Immature natural killer cell (primary cell): ENCODE results near the gene ATP1A2. TPM values are rescaled to one million over a fixed set of nuclear protein-coding genes. Genes with fewer than 3 reads are reported as not detected.

ENCODE experiments used
- DNase-seq, 3 donors: peaks; one replicate each; pipeline ENCODE4 v3.0.0; 2022; ENCODE audit warnings: mixed read lengths in 1 of 3
- H3K27ac Mint-ChIP-seq, 6 donors: one replicate each; pipeline ENCODE4 v1.8.0; 2020; ENCODE audit warnings: mixed read lengths in 6 of 6, mild to moderate bottlenecking in 5 of 6, inconsistent platforms in 4 of 6, moderate library complexity in 3 of 6
- H3K27me3 Mint-ChIP-seq, 3 donors: one replicate each; pipeline ENCODE4 v1.8.0; 2020 to 2021; ENCODE audit warnings: low read depth in 3 of 3, mild to moderate bottlenecking in 3 of 3, mixed read lengths in 3 of 3, moderate library complexity in 3 of 3, inconsistent platforms in 1 of 3
- H3K36me3 Mint-ChIP-seq, 3 donors: one replicate each; pipeline ENCODE4 v1.8.0; 2020; ENCODE audit warnings: mixed read lengths in 3 of 3, inconsistent platforms in 2 of 3, mild to moderate bottlenecking in 2 of 3
- H3K4me1 Mint-ChIP-seq, 2 donors: one replicate each; pipeline ENCODE4 v1.8.0; 2020; ENCODE audit warnings: inconsistent platforms in 2 of 2, mild to moderate bottlenecking in 2 of 2, mixed read lengths in 2 of 2, moderate library complexity in 1 of 2
- H3K4me3 Mint-ChIP-seq, 5 donors: one replicate each; pipeline ENCODE4 v1.8.0; 2020; ENCODE audit warnings: mild to moderate bottlenecking in 5 of 5, mixed read lengths in 5 of 5, inconsistent platforms in 3 of 5, moderate library complexity in 3 of 5
- H3K9me3 Mint-ChIP-seq, 6 donors: one replicate each; pipeline ENCODE4 v1.8.0; 2020; ENCODE audit warnings: mild to moderate bottlenecking in 6 of 6, mixed read lengths in 6 of 6, inconsistent platforms in 4 of 6, moderate library complexity in 3 of 6
- polyA plus RNA-seq, 3 donors: library from polyadenylated mRNA; unstranded; fragments of 300-500 nt; fragmentation: Illumina TruSeq; gene quantifications; one replicate each; pipeline ENCODE4 v1.2.3, GENCODE V29; 2021

ATP1A2 gene
- polyA plus RNA-seq, 3 donors from 2014 or later, result not detected

DNA sequence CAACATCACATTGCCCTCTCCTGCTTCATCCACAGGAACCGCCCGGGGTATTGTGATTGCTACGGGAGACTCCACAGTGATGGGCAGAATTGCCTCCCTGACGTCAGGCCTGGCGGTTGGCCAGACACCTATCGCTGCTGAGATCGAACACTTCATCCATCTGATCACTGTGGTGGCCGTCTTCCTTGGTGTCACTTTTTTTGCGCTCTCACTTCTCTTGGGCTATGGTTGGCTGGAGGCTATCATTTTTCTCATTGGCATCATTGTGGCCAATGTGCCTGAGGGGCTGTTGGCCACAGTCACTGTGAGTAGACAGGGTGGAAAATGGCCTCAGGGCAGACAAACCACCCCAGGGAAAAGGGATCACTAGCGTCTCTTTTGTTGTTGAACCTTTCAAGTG is 48.6 kb downstream of the ATP1A2 start:
- Mint-ChIP-seq H3K27ac (no peak overlapping the region), H3K4me1 (peaks cover 12 to 27% of the 10 kb centered on the region in 2 donors), H3K4me3 (no peak overlapping the region), H3K27me3 (peaks cover 9 to 16% (median 15%) of the 10 kb centered on the region in 3 donors), H3K9me3 (peaks cover 0 to 2% (median 0%) of the 10 kb centered on the region in 6 donors), H3K36me3 (peaks cover 0 to 5% (median 0%) of the 10 kb centered on the region in 3 donors)
- DNase-seq, result no peak

DNA sequence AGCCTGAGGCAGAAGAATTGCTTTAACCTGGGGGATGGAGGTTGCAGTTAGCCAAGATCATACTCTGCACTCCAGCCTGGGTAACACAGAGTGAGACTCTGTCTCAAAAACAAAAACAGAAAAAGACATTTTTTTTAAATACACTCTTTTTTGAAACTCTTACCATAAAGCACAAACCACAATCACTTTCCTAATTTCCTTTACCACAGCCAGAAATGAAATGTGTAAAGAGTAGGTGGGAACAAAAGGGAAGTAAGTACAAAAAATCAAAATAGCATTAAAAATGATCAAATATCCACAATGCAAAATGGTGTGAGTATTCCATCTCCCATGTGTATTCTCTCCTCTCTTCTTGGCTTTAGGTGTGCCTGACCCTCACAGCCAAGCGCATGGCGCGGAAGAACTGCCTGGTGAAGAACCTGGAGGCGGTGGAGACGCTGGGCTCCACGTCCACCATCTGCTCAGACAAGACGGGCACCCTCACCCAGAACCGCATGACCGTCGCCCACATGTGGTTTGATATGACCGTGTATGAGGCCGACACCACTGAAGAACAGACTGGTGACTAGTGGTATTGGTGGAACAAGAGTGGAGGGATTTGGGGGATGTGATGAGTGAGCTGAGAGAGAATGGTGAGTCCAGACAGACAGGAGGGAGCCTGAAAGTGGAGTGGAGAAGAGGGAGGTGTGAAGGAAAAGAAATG is 50.8 kb downstream of the ATP1A2 start:
- H3K27ac Mint-ChIP-seq, result peak overlapping the region in 1 of 6 donors; percentile 55
- H3K4me3 Mint-ChIP-seq, result peak overlapping the region in 2 of 5 donors; percentile 9 to 10
- H3K4me1 Mint-ChIP-seq, result peaks cover 20 to 37% of the 10 kb centered on the region in 2 donors
- DNase-seq, result peak in 1 of 3 donors; percentile 9
- peaks cover 0 to 2% (median 0%) of the 10 kb centered on the region in 6 donors for H3K9me3 Mint-ChIP-seq
- H3K27me3 Mint-ChIP-seq, result peaks cover 11 to 17% (median 14%) of the 10 kb centered on the region in 3 donors
- peaks cover 0 to 5% (median 0%) of the 10 kb centered on the region in 3 donors for H3K36me3 Mint-ChIP-seq

DNA sequence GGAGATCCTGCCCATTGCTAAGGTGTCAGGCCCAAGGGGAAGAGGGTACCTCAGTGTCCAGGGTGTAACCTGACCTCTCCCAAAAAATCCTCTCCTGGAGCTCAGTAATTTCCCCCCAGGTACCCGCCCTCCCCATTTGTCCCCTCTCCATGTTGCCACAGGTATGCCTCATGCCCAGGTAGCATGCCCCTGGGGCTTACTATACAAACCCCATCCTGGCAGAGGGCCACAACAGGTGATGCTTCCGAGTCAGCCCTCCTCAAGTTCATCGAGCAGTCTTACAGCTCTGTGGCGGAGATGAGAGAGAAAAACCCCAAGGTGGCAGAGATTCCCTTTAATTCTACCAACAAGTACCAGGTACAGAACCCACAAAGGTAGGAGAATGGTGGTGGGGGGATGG is 51.5 kb downstream of the ATP1A2 start:
- H3K4me3 Mint-ChIP-seq, result no peak overlapping the region
- no peak for DNase-seq
- H3K36me3 Mint-ChIP-seq, result peaks cover 0 to 5% (median 0%) of the 10 kb centered on the region in 3 donors
- H3K27ac Mint-ChIP-seq, result no peak overlapping the region
- peaks cover 0 to 2% (median 0%) of the 10 kb centered on the region in 6 donors for H3K9me3 Mint-ChIP-seq
- peaks cover 20 to 37% of the 10 kb centered on the region in 2 donors for H3K4me1 Mint-ChIP-seq
- H3K27me3 Mint-ChIP-seq, result peaks cover 7 to 18% (median 14%) of the 10 kb centered on the region in 3 donors

DNA sequence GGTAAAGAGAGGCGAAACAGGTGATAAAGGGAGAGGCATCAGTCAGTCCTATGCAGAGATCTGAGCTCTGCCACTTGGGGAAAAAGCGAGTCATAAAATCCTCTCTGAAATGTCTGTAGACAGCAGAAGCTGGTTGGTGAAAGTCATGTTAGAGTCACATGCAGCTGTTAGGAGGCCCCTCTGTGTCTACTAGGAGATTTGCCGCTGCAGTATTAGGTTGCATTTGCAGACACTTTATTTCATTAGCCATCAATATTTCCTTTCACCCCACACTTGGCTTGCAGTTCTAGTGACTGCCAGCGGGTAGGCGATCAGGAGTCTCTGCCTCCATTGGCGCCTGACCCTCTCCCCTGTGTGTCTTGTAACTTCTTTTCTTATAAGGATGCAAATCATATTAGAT is 52.0 kb downstream of the ATP1A2 start:
- H3K27me3 Mint-ChIP-seq, result peaks cover 10 to 18% (median 16%) of the 10 kb centered on the region in 3 donors
- peaks cover 0 to 5% (median 0%) of the 10 kb centered on the region in 3 donors for H3K36me3 Mint-ChIP-seq
- H3K4me3 Mint-ChIP-seq, result no peak overlapping the region
- DNase-seq, result no peak
- H3K9me3 Mint-ChIP-seq, result peaks cover 0 to 2% (median 0%) of the 10 kb centered on the region in 6 donors
- H3K4me1 Mint-ChIP-seq, result peaks cover 20 to 37% of the 10 kb centered on the region in 2 donors
- H3K27ac Mint-ChIP-seq, result no peak overlapping the region

DNA sequence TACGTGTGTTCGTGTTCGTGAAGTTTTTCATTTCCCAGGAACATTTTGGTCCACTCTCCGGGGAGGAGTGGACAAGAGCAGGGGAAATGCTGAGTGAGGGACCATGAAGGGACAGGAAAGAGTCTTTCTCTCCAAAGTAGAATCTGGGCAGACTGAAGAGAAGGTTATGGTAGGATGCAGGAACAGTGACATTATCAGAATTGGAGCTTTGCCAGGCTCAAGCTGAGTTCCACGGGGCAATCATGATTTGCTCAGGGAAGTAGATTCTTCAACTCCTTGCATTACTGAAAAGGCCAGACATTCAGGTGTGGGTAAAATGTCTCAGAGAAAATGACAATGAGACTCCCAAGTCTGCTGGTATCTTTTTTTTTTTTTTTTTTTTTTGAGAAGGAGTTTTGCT is 52.5 kb downstream of the ATP1A2 start:
- Mint-ChIP-seq H3K4me1 (peaks cover 20 to 37% of the 10 kb centered on the region in 2 donors), H3K27me3 (peaks cover 10 to 18% (median 18%) of the 10 kb centered on the region in 3 donors), H3K36me3 (peaks cover 0 to 5% (median 0%) of the 10 kb centered on the region in 3 donors), H3K4me3 (no peak overlapping the region), H3K9me3 (peaks cover 0 to 2% (median 0%) of the 10 kb centered on the region in 6 donors), H3K27ac (no peak overlapping the region)
- no peak for DNase-seq

DNA sequence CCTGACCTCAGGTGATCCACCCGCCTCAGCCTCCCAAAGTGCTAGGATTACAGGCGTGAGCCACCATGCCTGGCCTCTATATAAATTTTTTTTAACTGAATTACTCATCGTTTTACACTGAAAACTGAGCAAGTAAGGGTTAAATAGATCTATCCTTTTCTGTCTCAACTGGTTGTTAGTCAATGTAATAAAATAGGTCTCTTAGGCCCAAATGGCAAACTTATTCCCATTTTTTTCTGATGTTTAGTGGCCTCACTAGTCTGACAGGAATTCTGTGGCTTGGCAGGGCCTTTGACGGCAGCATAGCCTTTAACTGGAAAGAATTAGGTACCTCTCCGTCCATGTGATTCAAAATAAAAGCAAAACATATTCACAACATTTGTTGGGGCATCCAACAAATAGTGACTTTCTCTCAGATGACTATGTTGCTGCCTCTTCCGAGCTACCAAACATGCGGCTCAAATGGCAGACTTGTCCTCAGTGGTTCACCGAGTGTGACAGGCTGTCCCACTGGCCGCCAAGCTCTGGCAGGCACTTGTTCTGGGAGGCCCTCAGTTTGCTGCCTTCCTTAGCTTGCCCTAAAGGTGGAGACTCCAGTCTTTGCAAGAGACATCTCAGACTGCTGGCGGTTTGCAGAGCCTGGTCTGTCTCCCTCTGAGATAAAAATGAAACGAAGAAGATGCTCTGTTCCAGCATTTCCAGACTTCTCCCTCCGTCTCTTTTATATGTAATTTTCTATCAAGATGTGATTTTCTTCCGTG is 53.2 kb downstream of the ATP1A2 start:
- H3K27ac Mint-ChIP-seq, result peak overlapping the region in 1 of 6 donors; percentile 42
- peaks cover 20 to 31% of the 10 kb centered on the region in 2 donors for H3K4me1 Mint-ChIP-seq
- DNase-seq, result no peak
- H3K27me3 Mint-ChIP-seq, result peaks cover 13 to 16% (median 14%) of the 10 kb centered on the region in 3 donors
- H3K36me3 Mint-ChIP-seq, result peaks cover 0 to 5% (median 0%) of the 10 kb centered on the region in 3 donors
- peaks cover 0 to 2% (median 0%) of the 10 kb centered on the region in 6 donors for H3K9me3 Mint-ChIP-seq
- peak overlapping the region in 2 of 5 donors; percentile 9 to 39 for H3K4me3 Mint-ChIP-seq

DNA sequence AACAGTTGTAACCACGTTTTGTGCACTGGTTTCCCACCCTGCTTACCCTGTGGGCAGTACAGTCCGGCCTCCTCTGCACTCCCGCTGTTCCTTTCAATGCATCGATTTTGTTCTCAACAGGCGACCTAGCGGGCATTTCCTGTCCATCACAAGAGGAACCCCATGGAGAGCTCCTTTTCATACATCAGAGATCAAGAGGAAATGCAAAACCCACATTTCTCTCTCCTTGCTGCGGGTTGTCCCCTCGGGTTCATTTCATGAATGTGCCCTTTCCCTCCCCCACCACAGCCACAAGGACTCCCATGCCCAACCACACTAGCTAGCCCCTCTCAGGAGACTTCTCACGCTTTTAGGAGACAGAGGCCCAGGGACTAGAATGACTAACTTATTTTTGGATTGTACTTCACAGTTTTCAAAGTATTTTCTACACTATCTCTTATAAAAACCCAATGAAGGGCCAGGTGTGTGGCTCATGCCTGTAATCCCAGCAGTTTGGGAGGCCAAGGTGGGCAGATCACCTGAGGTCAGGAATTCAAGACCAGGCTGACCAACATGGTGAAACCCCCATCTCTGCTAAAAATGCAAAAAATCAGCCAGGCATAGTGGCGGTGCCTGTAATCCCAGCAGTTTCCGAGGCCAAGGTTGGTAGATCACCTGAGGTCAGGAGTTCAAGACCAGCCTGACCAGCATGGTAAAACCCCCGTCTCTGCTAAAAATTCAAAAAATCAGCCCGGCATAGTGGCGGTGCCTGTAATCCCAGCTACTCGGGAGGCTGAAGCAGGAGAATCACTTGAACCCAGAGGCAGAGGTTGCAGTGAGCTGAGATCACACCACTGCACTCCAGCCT is 54.2 kb downstream of the ATP1A2 start:
- Mint-ChIP-seq H3K4me3 (peak overlapping the region; percentile 5 to 39 (median 19)), H3K27ac (peak overlapping the region in 2 of 6 donors; percentile 20 to 61), H3K36me3 (peaks cover 0 to 5% (median 0%) of the 10 kb centered on the region in 3 donors)

DNA sequence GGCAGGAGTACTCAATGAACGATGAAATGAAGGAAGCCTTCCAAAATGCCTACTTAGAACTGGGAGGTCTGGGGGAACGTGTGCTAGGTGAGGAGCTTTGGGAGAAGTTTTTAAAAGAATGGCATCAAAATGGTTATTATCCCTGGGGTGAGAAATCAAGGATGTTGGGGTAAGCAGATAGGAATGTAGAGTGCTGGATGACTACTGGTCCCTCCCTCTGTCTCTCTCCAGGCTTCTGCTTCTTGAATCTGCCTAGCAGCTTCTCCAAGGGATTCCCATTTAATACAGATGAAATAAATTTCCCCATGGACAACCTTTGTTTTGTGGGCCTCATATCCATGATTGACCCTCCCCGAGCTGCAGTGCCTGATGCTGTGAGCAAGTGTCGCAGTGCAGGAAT is 55.8 kb downstream of the ATP1A2 start:
- peaks cover 0 to 2% (median 0%) of the 10 kb centered on the region in 6 donors for H3K9me3 Mint-ChIP-seq
- H3K4me3 Mint-ChIP-seq, result no peak overlapping the region
- no peak for DNase-seq
- H3K27me3 Mint-ChIP-seq, result peaks cover 10 to 14% (median 13%) of the 10 kb centered on the region in 3 donors
- no peak overlapping the region for H3K27ac Mint-ChIP-seq
- H3K4me1 Mint-ChIP-seq, result peaks cover 13 to 20% of the 10 kb centered on the region in 2 donors
- H3K36me3 Mint-ChIP-seq, result peaks cover 0 to 4% (median 0%) of the 10 kb centered on the region in 3 donors

More for the DNA sequence above, 54.2 kb downstream of the ATP1A2 start:
- Mint-ChIP-seq H3K27me3 (peaks cover 12 to 14% (median 13%) of the 10 kb centered on the region in 3 donors), H3K9me3 (peaks cover 0 to 2% (median 0%) of the 10 kb centered on the region in 6 donors), H3K4me1 (peaks cover 20 to 29% of the 10 kb centered on the region in 2 donors)
- peak; percentile 8 to 26 (median 15) for DNase-seq

DNA sequence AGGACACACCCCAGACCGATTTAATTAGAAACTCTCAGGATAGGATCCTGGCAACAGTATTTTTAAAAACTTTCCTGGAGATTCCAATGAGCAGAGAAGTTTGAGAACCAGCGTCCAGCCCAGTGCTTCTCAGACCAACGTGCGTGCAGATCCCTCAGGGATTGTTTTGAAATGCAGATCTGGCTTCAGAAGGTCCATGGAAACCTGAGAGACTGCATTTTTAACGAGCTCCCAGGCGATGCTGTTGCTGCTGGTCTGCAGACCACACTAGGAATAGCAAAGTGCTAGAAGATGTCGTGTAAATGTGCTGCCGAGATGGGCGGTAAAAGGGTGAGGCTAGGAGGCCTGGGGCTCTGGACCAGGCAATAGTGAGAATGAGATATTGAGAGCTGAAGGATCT is 56.4 kb downstream of the ATP1A2 start:
- Mint-ChIP-seq H3K27me3 (peaks cover 8 to 10% (median 10%) of the 10 kb centered on the region in 3 donors), H3K4me1 (peaks cover 10 to 15% of the 10 kb centered on the region in 2 donors), H3K9me3 (peaks cover 0 to 2% (median 0%) of the 10 kb centered on the region in 6 donors), H3K4me3 (no peak overlapping the region), H3K27ac (no peak overlapping the region), H3K36me3 (no peaks in the 10 kb centered on the region)
- no peak for DNase-seq

DNA sequence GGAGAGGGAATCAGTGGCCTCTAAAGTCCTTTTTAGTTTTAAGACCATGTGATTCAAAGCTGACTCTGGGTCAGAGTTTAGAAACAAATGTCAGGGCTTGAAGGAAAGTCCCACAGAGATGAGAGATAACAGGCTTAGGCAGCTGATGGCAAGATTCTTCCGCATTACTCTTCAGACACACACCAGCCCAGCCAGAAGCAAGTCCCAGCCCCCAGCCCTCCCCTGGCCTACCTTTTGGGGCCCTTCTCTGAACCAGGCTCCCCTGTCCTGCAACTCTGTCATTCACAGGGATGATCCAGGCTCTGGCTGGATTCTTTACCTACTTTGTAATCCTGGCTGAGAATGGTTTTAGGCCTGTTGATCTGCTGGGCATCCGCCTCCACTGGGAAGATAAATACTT is 61.7 kb downstream of the ATP1A2 start:
- no peaks in the 10 kb centered on the region for H3K4me1 Mint-ChIP-seq
- no peaks in the 10 kb centered on the region for H3K9me3 Mint-ChIP-seq
- H3K27ac Mint-ChIP-seq, result no peak overlapping the region
- H3K36me3 Mint-ChIP-seq, result no peaks in the 10 kb centered on the region
- no peak for DNase-seq
- peaks cover 1 to 7% (median 6%) of the 10 kb centered on the region in 3 donors for H3K27me3 Mint-ChIP-seq
- H3K4me3 Mint-ChIP-seq, result no peak overlapping the region

DNA sequence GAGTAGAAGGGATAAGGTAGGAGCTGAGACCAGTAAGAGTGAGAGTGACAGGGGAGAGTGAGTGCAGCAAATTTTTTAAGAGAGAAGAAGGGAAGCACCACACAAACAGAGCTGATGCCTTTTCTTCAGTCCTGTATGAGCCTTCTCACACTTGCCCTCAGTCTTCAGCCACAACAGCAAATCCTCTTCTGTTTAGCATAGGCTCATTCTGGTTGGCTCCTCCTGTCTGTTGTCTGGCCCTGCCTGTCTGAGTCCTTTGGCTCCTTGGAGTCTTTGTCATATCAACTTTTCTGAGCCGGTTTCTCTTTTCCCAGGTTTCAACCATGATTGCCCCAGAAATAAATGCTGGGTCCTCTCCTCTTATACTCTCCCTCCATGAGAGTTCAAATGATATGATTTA is 62.1 kb downstream of the ATP1A2 start:
- Mint-ChIP-seq H3K4me3 (no peak overlapping the region), H3K36me3 (no peaks in the 10 kb centered on the region), H3K27me3 (peaks cover 1 to 6% (median 4%) of the 10 kb centered on the region in 3 donors), H3K4me1 (no peaks in the 10 kb centered on the region), H3K27ac (no peak overlapping the region), H3K9me3 (no peaks in the 10 kb centered on the region)
- no peak for DNase-seq

DNA sequence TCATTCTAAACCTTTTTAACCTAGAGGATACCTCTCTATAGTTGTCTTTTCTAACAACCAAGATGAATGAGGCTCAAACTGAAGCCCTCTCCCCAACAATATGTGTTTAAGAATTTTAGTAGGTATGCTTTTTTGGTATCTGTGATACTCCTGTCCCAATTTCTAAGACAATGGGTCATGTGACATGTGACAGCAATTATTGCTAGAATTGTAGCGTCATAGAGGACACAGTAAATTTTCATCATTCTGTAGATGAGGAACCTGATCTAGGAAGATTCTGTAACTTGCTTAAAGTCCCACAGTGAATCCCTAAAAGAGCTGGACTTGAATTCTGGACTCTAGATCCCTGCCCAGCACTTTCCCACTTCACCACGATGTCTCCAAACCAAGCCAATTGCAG is 63.2 kb downstream of the ATP1A2 start:
- DNase-seq, result no peak
- Mint-ChIP-seq H3K4me1 (no peaks in the 10 kb centered on the region), H3K4me3 (no peak overlapping the region), H3K9me3 (no peaks in the 10 kb centered on the region), H3K27me3 (peaks cover 1 to 2% (median 2%) of the 10 kb centered on the region in 3 donors), H3K36me3 (no peaks in the 10 kb centered on the region), H3K27ac (no peak overlapping the region)

DNA sequence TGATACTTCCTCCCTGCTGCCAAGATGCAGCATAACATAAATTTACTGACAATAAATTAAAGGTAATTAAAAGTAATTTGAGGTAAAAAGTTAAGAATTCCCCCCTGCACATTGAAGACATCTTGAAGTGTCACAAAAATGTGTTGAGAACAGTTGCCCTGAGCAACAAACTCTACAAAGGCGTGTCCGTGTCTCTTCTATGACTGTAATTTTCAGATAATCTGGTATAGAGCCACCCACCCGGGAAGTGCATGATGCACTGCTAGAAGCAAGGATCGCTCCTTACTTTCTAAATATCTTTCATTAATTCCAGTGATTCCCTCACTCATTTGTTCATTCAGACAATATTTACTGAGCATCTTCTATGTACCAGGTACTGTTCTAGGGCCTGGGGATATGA is 63.8 kb downstream of the ATP1A2 start:
- Mint-ChIP-seq H3K4me3 (no peak overlapping the region), H3K36me3 (no peaks in the 10 kb centered on the region), H3K27ac (no peak overlapping the region), H3K4me1 (no peaks in the 10 kb centered on the region), H3K9me3 (no peaks in the 10 kb centered on the region), H3K27me3 (peaks cover 1 to 2% (median 2%) of the 10 kb centered on the region in 3 donors)
- no peak for DNase-seq
